Esophagus squamous epithelium (tissue), 5 donors: ENCODE results near the gene MAPKAPK3. TPM values are rescaled to one million over a fixed set of nuclear protein-coding genes. Genes with fewer than 3 reads are reported as not detected.

ENCODE experiments used
- DNase-seq: peaks from one replicate; lab custom pipeline; 2025; lab: John Stamatoyannopoulos, UW
- H3K27ac ChIP-seq, 4 donors: fragments of 200-600 bp; sonication (generic); one replicate each; pipeline ENCODE4 v1.5.1; 2016 to 2019; ENCODE audit warnings: mild to moderate bottlenecking in 1 of 4
- H3K27me3 ChIP-seq, 4 donors: fragments of 200-600 bp; sonication (generic); 1 replicate in 3 of 4; 2 replicates in 1 of 4; pipeline versions ENCODE4 v1.5.1 to v1.6.0; 2017 to 2021; ENCODE audit warnings: antibody characterized with exemption in 1 of 4
- H3K36me3 ChIP-seq, 3 donors: fragments of 200-600 bp; sonication (generic); one replicate each; pipeline ENCODE4 v1.5.1; 2016 to 2019
- H3K4me1 ChIP-seq, 3 donors: fragments of 200-600 bp; sonication (generic); one replicate each; pipeline ENCODE4 v1.5.1; 2017 to 2019
- H3K4me3 ChIP-seq, 4 donors: fragments of 200-600 bp; sonication (generic); 1 replicate in 3 of 4; 2 replicates in 1 of 4; pipeline ENCODE4 v1.5.1; 2016 to 2019; ENCODE audit warnings: mild to moderate bottlenecking in 2 of 4, moderate library complexity in 1 of 4
- H3K9me3 ChIP-seq, 3 donors: fragments of 200-600 bp; sonication (generic); one replicate each; pipeline ENCODE4 v1.5.1; 2016 to 2019
- CTCF ChIP-seq, 6 experiments: fragments of 450-650 bp in 4 of 6; fragments of 200-600 bp in 2 of 6; sonication (generic) in 2 of 6; IDR thresholded peaks; one replicate each; pipeline ENCODE4 v1.5.1; 2016 to 2019; ENCODE audit warnings: antibody characterized with exemption in 6 of 6, mild to moderate bottlenecking in 4 of 6, moderate library complexity in 4 of 6
- POLR2A ChIP-seq, 4 donors: fragments of 450-650 bp; IDR thresholded peaks; one replicate each; pipeline ENCODE4 v1.6.1; 2017; ENCODE audit warnings: antibody characterized with exemption in 4 of 4, mild to moderate bottlenecking in 4 of 4, moderate library complexity in 3 of 4
- WGBS, 2 donors: methylation state at CpG; one replicate each; pipeline ENCODE4 v1.1.5; 2018; 5-methylcytosine and 5-hydroxymethylcytosine counted together
- intact Hi-C: fragments of 100-400 bp; cut with DNase I; formaldehyde crosslinking; loops from one replicate; pipeline ENCODE4 v1.15.0; 2022
- total RNA-seq, 4 donors: library from RNA; depleted of rRNA; stranded (reverse); fragments of >200 nt; gene quantifications; one replicate each; pipeline ENCODE4 v1.1.0, GENCODE V29; 2016
- donor health status: DM: yes; HTN: yes; CAD: no.

Gene MAPKAPK3
- total RNA-seq, 4 donors from 2014 or later = 46.5 to 65.6 (median 52.3) TPM

- no peak for DNase-seq
- Histone ChIP-seq H3K4me3 (no peak overlapping the region), H3K27me3 (no peaks in the 10 kb centered on the region), H3K27ac (no peak overlapping the region), H3K36me3 (no peaks in the 10 kb centered on the region), H3K4me1 (peaks cover 11 to 64% (median 26%) of the 10 kb centered on the region in 3 donors), H3K9me3 (no peaks in the 10 kb centered on the region)
- TF ChIP-seq POLR2A (IDR thresholded peaks at IDR 0.05) (no peak), CTCF (IDR thresholded peaks at IDR 0.05) (no peak)
- WGBS, 2 donors = 16 to 38% methylated on average over 2 of the region's 2 CpGs
- intact Hi-C loops = no loop called here
These were observed 22.6 kb upstream of the MAPKAPK3 start for GRCh38 chr3:50594253-50594785.

- no peak for TF ChIP-seq CTCF (IDR thresholded peaks at IDR 0.05)
- TF ChIP-seq POLR2A (IDR thresholded peaks at IDR 0.05) = no peak
- whole genome bisulfite sequencing, 2 donors = 86 to 95% methylated on average over 5 to 6 of the region's 6 CpGs
- H3K4me1 ChIP-seq = peaks cover 38 to 64% (median 41%) of the 10 kb centered on the region in 3 donors
These were observed 17.7 kb upstream of the MAPKAPK3 start for GRCh38 chr3:50599115-50599715.

GRCh38 chr3:50599716-50600118 is 17.2 kb upstream of the MAPKAPK3 start:
- Histone ChIP-seq H3K4me3 (no peak overlapping the region), H3K9me3 (no peaks in the 10 kb centered on the region), H3K36me3 (peaks cover 0 to 7% (median 0%) of the 10 kb centered on the region in 3 donors), H3K4me1 (peaks cover 38 to 65% (median 46%) of the 10 kb centered on the region in 3 donors), H3K27ac (peak overlapping the region in 3 of 4 donors; percentile 95 to 97 (median 96)), H3K27me3 (no peaks in the 10 kb centered on the region)
- DNase-seq = no peak
- TF ChIP-seq CTCF (IDR thresholded peaks at IDR 0.05) = no peak
- TF ChIP-seq POLR2A (IDR thresholded peaks at IDR 0.05) = no peak
- 80 to 90% methylated on average over 1 of the region's 1 CpG for WGBS, 2 donors
- intact Hi-C loops = no loop called here

More at GRCh38 chr3:50599115-50599715, 17.7 kb upstream of the MAPKAPK3 start:
- Histone ChIP-seq H3K36me3 (peaks cover 0 to 2% (median 0%) of the 10 kb centered on the region in 3 donors), H3K27me3 (no peaks in the 10 kb centered on the region), H3K4me3 (no peak overlapping the region), H3K9me3 (no peaks in the 10 kb centered on the region), H3K27ac (peak overlapping the region in 3 of 4 donors; percentile 95 to 97 (median 96))
- intact Hi-C loops = no loop called here
- no peak for DNase-seq

GRCh38 chr3:50600141-50600753 is 16.7 kb upstream of the MAPKAPK3 start:
- no peak overlapping the region for H3K4me3 ChIP-seq
- peaks cover 43 to 71% (median 52%) of the 10 kb centered on the region in 3 donors for H3K4me1 ChIP-seq
- intact Hi-C loops = no loop called here
- no peaks in the 10 kb centered on the region for H3K27me3 ChIP-seq
- 87 to 94% methylated on average over 3 to 5 of the region's 9 CpGs for WGBS, 2 donors
- DNase-seq = no peak
- H3K9me3 ChIP-seq = no peaks in the 10 kb centered on the region
- H3K27ac ChIP-seq = peak overlapping the region; percentile 94 to 97 (median 96)
- H3K36me3 ChIP-seq = peaks cover 0 to 7% (median 0%) of the 10 kb centered on the region in 3 donors
- TF ChIP-seq POLR2A (IDR thresholded peaks at IDR 0.05) (no peak), CTCF (IDR thresholded peaks at IDR 0.05) (peak in 1 of 6 experiments; percentile 1)
